Measurements from ENCODE around the gene PTGES3.

Gene PTGES3

DNA sequence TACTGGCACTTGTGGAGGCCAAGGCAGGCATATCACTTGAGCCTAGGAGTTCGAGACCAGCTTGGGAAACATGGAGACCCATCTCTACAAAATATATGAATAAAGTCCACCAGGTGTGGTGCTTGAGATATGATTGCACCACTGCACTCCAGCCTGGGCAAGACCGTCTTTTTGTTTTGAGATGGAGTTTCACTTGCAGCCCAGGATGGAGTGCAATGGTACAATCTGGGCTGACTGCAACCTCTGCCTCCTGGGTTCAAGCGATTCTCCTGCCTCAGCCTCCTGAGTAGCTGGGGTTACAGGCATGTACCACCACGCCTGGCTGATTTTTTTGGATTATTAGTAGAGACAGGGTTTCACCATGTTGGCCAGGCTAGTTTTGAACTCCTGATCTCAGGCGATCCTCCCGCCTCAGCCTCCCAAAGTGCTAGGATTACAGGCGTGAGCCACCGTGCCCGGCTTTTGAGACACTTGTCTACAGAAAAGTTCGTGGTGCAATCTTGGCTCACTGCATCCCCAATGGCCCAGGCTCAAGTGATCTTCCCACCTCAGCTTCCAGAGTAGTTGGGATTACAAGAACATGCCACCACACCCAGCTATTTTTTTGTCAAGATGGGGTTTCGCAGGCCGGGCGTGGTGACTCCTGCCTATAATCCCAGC is 26.0 kb downstream of the PTGES3 start:
- Histone ChIP-seq H3K23ac (ENCODE audit: low read length) (no peak overlapping the region), H2BK12ac (ENCODE audit: low read length) (no peak overlapping the region), H3K4ac (ENCODE audit: low read depth, low read length) (no peak overlapping the region), H3K79me1 (ENCODE audit: low read length) (no peaks in the 10 kb centered on the region), H3K18ac (ENCODE audit: low read length) (no peak overlapping the region), H2AFZ (ENCODE audit: insufficient read depth, low read length, poor library complexity) (no peak overlapping the region), H3K4me1 (ENCODE audit: control insufficient read depth in 1 of 2, insufficient read depth in 2 of 2, low read length in 2 of 2) (no peaks in the 10 kb centered on the region), H3K4me3 (ENCODE audit: low read depth, low read length) (no peak overlapping the region), H2BK120ac (ENCODE audit: insufficient read depth, low read length, poor library complexity) (no peak overlapping the region), H3K9me3 (ENCODE audit: insufficient read depth, low read depth, low read length) (no peaks in the 10 kb centered on the region), H4K8ac (ENCODE audit: low read depth, low read length) (no peak overlapping the region), H3K27ac (ENCODE audit: low read depth, low read length) (no peak overlapping the region), H2AK5ac (ENCODE audit: low read length) (no peak overlapping the region), H4K91ac (ENCODE audit: low read depth, low read length) (no peak overlapping the region), H3K36me3 (ENCODE audit: control insufficient read depth in 1 of 2, insufficient read depth in 2 of 2, low read length in 2 of 2) (peaks cover 14 to 19% of the 10 kb centered on the region in 2 experiments), H3K14ac (ENCODE audit: low read length) (no peak overlapping the region), H4K12ac (ENCODE audit: low read depth, low read length) (no peak overlapping the region), H3K27me3 (ENCODE audit: insufficient read depth, low read length) (no peaks in the 10 kb centered on the region), H2BK5ac (ENCODE audit: low read depth, low read length, poor library complexity) (no peak overlapping the region), H3K4me2 (ENCODE audit: low read length) (no peak overlapping the region), H3K79me2 (ENCODE audit: control insufficient read depth, insufficient read depth, low read length, poor library complexity) (no peaks in the 10 kb centered on the region), H3K9ac (ENCODE audit: low read length) (no peak overlapping the region)
- DNase-seq = no peak
- WGBS (ENCODE audit: extremely low coverage, insufficient coverage, insufficient read length) = no CpG with 5 or more reads among the region's 13 CpGs

- Histone ChIP-seq H2BK12ac (ENCODE audit: low read length) (no peak overlapping the region), H2AFZ (ENCODE audit: insufficient read depth, low read length, poor library complexity) (no peak overlapping the region), H3K36me3 (ENCODE audit: control insufficient read depth in 1 of 2, insufficient read depth in 2 of 2, low read length in 2 of 2) (peaks cover 8 to 14% of the 10 kb centered on the region in 2 experiments), H3K14ac (ENCODE audit: low read length) (no peak overlapping the region), H3K9me3 (ENCODE audit: insufficient read depth, low read depth, low read length) (no peaks in the 10 kb centered on the region), H3K27me3 (ENCODE audit: insufficient read depth, low read length) (no peaks in the 10 kb centered on the region), H3K9ac (ENCODE audit: low read length) (no peak overlapping the region), H3K4me2 (ENCODE audit: low read length) (no peak overlapping the region), H2AK5ac (ENCODE audit: low read length) (no peak overlapping the region), H2BK5ac (ENCODE audit: low read depth, low read length, poor library complexity) (no peak overlapping the region), H3K4me1 (ENCODE audit: control insufficient read depth in 1 of 2, insufficient read depth in 2 of 2, low read length in 2 of 2) (no peaks in the 10 kb centered on the region), H3K27ac (ENCODE audit: low read depth, low read length) (no peak overlapping the region), H3K4me3 (ENCODE audit: low read depth, low read length) (no peak overlapping the region), H3K79me1 (ENCODE audit: low read length) (no peaks in the 10 kb centered on the region), H4K8ac (ENCODE audit: low read depth, low read length) (no peak overlapping the region), H3K79me2 (ENCODE audit: control insufficient read depth, insufficient read depth, low read length, poor library complexity) (no peaks in the 10 kb centered on the region), H3K4ac (ENCODE audit: low read depth, low read length) (no peak overlapping the region), H3K18ac (ENCODE audit: low read length) (no peak overlapping the region), H4K12ac (ENCODE audit: low read depth, low read length) (no peak overlapping the region), H2BK120ac (ENCODE audit: insufficient read depth, low read length, poor library complexity) (no peak overlapping the region), H3K23ac (ENCODE audit: low read length) (no peak overlapping the region), H4K91ac (ENCODE audit: low read depth, low read length) (no peak overlapping the region)
- DNase-seq = peak in 1 of 2 donors; percentile 32
- no CpG with 5 or more reads among the region's 7 CpGs for WGBS (ENCODE audit: extremely low coverage, insufficient coverage, insufficient read length)
Measured at GRCh38 chr12:56661560-56661959, 26.5 kb downstream of the PTGES3 start.

- Histone ChIP-seq H2AK5ac (ENCODE audit: low read length) (no peak overlapping the region), H3K79me2 (ENCODE audit: control insufficient read depth, insufficient read depth, low read length, poor library complexity) (no peaks in the 10 kb centered on the region), H2AFZ (ENCODE audit: insufficient read depth, low read length, poor library complexity) (no peak overlapping the region), H2BK120ac (ENCODE audit: insufficient read depth, low read length, poor library complexity) (no peak overlapping the region), H2BK12ac (ENCODE audit: low read length) (no peak overlapping the region), H3K4me2 (ENCODE audit: low read length) (no peak overlapping the region), H3K4ac (ENCODE audit: low read depth, low read length) (no peak overlapping the region), H3K4me1 (ENCODE audit: control insufficient read depth in 1 of 2, insufficient read depth in 2 of 2, low read length in 2 of 2) (no peaks in the 10 kb centered on the region), H3K23ac (ENCODE audit: low read length) (no peak overlapping the region), H3K79me1 (ENCODE audit: low read length) (no peaks in the 10 kb centered on the region), H3K27me3 (ENCODE audit: insufficient read depth, low read length) (no peaks in the 10 kb centered on the region), H3K36me3 (ENCODE audit: control insufficient read depth in 1 of 2, insufficient read depth in 2 of 2, low read length in 2 of 2) (peaks cover 4 to 5% of the 10 kb centered on the region in 2 experiments), H3K9ac (ENCODE audit: low read length) (no peak overlapping the region), H3K4me3 (ENCODE audit: low read depth, low read length) (no peak overlapping the region), H4K8ac (ENCODE audit: low read depth, low read length) (no peak overlapping the region), H3K14ac (ENCODE audit: low read length) (no peak overlapping the region), H3K27ac (ENCODE audit: low read depth, low read length) (no peak overlapping the region), H4K91ac (ENCODE audit: low read depth, low read length) (no peak overlapping the region), H4K12ac (ENCODE audit: low read depth, low read length) (no peak overlapping the region), H2BK5ac (ENCODE audit: low read depth, low read length, poor library complexity) (no peak overlapping the region), H3K9me3 (ENCODE audit: insufficient read depth, low read depth, low read length) (no peaks in the 10 kb centered on the region), H3K18ac (ENCODE audit: low read length) (no peak overlapping the region)
- DNase-seq = no peak
- no CpG with 5 or more reads among the region's 1 CpG for WGBS (ENCODE audit: extremely low coverage, insufficient coverage, insufficient read length)
Measured at GRCh38 chr12:56658921-56659320, 29.2 kb downstream of the PTGES3 start.

DNA sequence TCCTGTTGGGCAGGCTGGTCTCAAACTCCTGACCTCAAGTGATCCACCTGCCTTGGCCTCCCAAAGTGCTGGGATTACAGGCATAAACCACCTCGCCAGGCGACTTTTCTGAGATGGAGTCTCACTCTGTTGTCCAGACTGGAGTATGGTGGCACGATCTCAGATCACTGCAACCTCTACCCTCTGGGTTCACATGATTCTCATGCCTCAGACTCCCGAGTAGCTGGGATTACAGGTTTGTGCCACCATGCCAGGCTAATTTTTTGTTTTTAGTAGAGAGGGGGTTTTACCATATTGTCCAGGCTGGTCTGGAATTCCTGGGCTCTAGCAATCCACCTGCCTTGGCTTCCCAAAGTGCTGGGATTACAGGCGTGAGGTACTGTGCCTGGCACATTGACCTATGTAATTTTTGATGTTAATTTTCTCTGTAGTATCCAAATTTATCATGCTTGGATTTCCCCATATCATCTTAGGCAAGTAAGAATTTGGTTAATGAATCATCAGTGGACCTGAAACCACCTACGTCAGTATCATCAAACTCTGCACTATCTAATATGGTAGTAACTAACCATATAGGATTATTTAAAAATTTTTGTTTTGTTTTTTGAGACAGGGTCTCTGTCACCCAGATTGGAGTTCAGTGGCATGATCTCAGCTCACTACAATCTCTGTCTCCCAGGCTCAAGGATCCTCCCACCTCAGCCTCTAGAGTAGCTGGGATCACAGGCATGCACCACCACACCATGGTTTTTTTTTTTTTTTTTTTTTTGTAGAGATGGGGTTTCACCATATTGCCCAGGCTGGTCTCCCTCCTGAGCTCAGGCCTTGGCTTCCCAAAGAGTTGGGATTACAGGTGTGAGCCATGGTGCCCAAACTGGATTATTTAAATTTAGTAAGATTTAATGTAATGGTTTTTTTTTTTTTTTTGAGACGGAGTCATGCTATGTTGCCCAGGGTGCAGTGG is 30.4 kb downstream of the PTGES3 start:
- no peaks in the 10 kb centered on the region for H3K27me3 ChIP-seq (ENCODE audit: insufficient read depth, low read length)
- no peak overlapping the region for H2BK12ac ChIP-seq (ENCODE audit: low read length)
- no peak overlapping the region for H3K23ac ChIP-seq (ENCODE audit: low read length)
- H2AFZ ChIP-seq (ENCODE audit: insufficient read depth, low read length, poor library complexity) = no peak overlapping the region
- no peak overlapping the region for H3K27ac ChIP-seq (ENCODE audit: low read depth, low read length)
- no peaks in the 10 kb centered on the region for H3K4me1 ChIP-seq (ENCODE audit: control insufficient read depth in 1 of 2, insufficient read depth in 2 of 2, low read length in 2 of 2)
- H2AK5ac ChIP-seq (ENCODE audit: low read length) = no peak overlapping the region
- no peaks in the 10 kb centered on the region for H3K79me2 ChIP-seq (ENCODE audit: control insufficient read depth, insufficient read depth, low read length, poor library complexity)
- peaks cover 4 to 5% of the 10 kb centered on the region in 2 experiments for H3K36me3 ChIP-seq (ENCODE audit: control insufficient read depth in 1 of 2, insufficient read depth in 2 of 2, low read length in 2 of 2)
- H2BK5ac ChIP-seq (ENCODE audit: low read depth, low read length, poor library complexity) = no peak overlapping the region
- no peaks in the 10 kb centered on the region for H3K9me3 ChIP-seq (ENCODE audit: insufficient read depth, low read depth, low read length)
- H3K18ac ChIP-seq (ENCODE audit: low read length) = no peak overlapping the region
- H3K4me3 ChIP-seq (ENCODE audit: low read depth, low read length) = no peak overlapping the region
- no peak overlapping the region for H4K91ac ChIP-seq (ENCODE audit: low read depth, low read length)
- H3K4ac ChIP-seq (ENCODE audit: low read depth, low read length) = no peak overlapping the region
- no peak overlapping the region for H4K12ac ChIP-seq (ENCODE audit: low read depth, low read length)
- no peak overlapping the region for H3K9ac ChIP-seq (ENCODE audit: low read length)
- no peaks in the 10 kb centered on the region for H3K79me1 ChIP-seq (ENCODE audit: low read length)
- WGBS (ENCODE audit: extremely low coverage, insufficient coverage, insufficient read length) = no CpG with 5 or more reads among the region's 7 CpGs
- no peak for DNase-seq
- H3K4me2 ChIP-seq (ENCODE audit: low read length) = no peak overlapping the region
- H4K8ac ChIP-seq (ENCODE audit: low read depth, low read length) = no peak overlapping the region
- H2BK120ac ChIP-seq (ENCODE audit: insufficient read depth, low read length, poor library complexity) = no peak overlapping the region
- H3K14ac ChIP-seq (ENCODE audit: low read length) = no peak overlapping the region
